ENCODE measurements around the gene STAT5B. TPM values are rescaled to one million over a fixed set of nuclear protein-coding genes. Genes with fewer than 3 reads are reported as not detected.

The STAT5B gene
- total and polyA plus RNA-seq, 9 of the 15 experiments (the other 6 are each of a cell fraction or from before 2014, with no cell fraction given), result 20.8 to 176 (median 92.4) TPM

- no peak for TF ChIP-seq ZBTB40 (IDR thresholded peaks at IDR 0.05)
- no peak for TF ChIP-seq ZBTB40 (CRISPR knock-in tag; IDR thresholded peaks at IDR 0.05)
- TF ChIP-seq MXI1 (IDR thresholded peaks at IDR 0.05; ENCODE audit: low read depth, low read length), result no peak
- TF ChIP-seq THAP7 (CRISPR knock-in tag; IDR thresholded peaks at IDR 0.05), result 0 out of 2 replicates have a peak, but pooled peaks have one; percentile 60
- no peak for TF ChIP-seq SP1 (CRISPR knock-in tag; IDR thresholded peaks at IDR 0.05)
- TF ChIP-seq ZNF644 (tag; IDR thresholded peaks at IDR 0.05; ENCODE audit: low read depth), result 0 out of 2 replicates have a peak, but pooled peaks have one; percentile 13
- TF ChIP-seq HDAC1 (IDR thresholded peaks at IDR 0.05), result 0 out of 4 replicates have a peak, but pooled peaks of 1 of the 2 experiments have one; percentile 42
- TF ChIP-seq GMEB1 (CRISPR knock-in tag; IDR thresholded peaks at IDR 0.05), result no peak
- no peak for TF ChIP-seq KLF1 (tag; IDR thresholded peaks at IDR 0.05)
- TF ChIP-seq TAF1 (IDR thresholded peaks at IDR 0.05; ENCODE audit: control insufficient read depth, extremely low read depth, insufficient read depth, low read length, severe bottlenecking), result peak; percentile 1
- TF ChIP-seq TOE1 (IDR thresholded peaks at IDR 0.05; ENCODE audit: borderline replicate concordance), result no peak
- no peak for TF ChIP-seq TOE1 (CRISPR knock-in tag; IDR thresholded peaks at IDR 0.05; ENCODE audit: borderline replicate concordance, low read depth)
Measured at GRCh38 chr17:42272162-42272907, 3.9 kb downstream of the STAT5B start (continued).

All from K562 (cell line).